Activated CD4-positive, CD25-positive, alpha-beta regulatory T cell treated with anti-CD3 and anti-CD28 coated beads, Interleukin-2, amount 50 U/mL, for 16 hours (primary cell): ENCODE results near the gene FGD2.
A peak's percentile ranks its signal among the peaks of the same experiment; 100 is the strongest.
"Not testable (repeated sequence)": the region's sequence is repeated elsewhere in the genome, so short reads cannot be mapped to it uniquely, and the experiment has no call there.

ENCODE experiments used
- DNase-seq: peaks from one replicate; pipeline ENCODE4 v3.0.0-alpha.2; 2020; ENCODE audit warnings: low read depth, low spot score

Gene FGD2

DNA sequence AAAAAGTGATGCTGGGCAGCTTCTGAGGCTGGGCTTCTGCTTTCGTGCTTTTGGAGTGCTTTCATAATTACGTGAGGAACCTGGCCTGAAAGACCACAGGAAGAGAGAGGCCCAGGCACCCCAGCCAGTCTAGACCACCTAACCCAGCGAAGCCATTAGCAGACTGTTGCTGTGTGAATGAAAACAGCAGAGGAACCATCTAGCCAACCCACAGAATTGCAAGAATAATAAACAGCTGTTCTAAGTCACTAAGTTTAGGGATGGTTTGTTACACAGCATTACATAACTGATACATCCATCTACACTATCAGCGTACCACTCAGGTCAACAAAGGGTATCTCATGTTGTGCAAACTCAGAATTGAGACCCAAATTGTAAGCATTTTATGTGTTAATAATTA, 34.5 kb downstream of the FGD2 start:
- DNase-seq: no peak

GRCh38 chr6:37041521-37041920, 36.1 kb downstream of the FGD2 start:
- DNase-seq: no peak

DNA sequence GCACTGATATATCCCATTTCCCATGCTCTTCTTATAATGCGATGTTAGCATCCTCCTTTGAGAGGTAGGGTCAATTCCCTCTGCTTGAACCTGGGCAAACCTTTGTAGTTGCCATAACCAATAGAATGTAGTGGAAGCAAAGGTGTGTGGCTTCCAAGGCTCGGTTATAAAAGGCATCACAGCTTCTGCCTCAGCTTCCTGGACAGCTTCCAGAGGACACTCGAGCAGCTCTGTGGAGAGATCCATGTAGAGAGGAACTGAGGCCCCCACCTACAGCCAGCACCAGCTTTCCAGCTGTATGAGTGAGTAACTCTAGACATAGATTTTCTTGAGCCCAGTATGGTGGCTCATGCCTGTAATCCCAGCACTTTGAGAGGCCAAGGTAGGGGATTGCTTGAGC, 36.7 kb downstream of the FGD2 start:
- DNase-seq: no peak

GRCh38 chr6:37043091-37043490, 37.6 kb downstream of the FGD2 start:
- DNase-seq: not testable (repeated sequence)

DNA sequence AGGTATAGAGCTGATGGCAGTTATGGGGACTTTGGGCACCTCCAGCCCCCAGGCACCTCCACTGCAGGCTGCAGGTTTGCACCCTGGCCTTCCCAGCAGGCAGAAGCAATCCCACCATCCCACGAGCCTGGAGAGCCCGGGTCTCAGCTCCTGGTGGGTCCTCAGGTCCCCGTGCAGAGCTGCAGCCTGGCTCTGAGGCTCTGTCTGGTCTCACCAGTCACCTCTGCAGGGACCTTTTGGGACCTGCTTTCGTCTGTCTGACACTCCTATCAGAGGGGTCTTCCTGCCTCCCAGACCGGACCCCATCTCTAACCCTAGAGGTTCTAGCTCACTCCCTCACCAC, 41.9 kb downstream of the FGD2 start:
- DNase-seq: no peak

DNA sequence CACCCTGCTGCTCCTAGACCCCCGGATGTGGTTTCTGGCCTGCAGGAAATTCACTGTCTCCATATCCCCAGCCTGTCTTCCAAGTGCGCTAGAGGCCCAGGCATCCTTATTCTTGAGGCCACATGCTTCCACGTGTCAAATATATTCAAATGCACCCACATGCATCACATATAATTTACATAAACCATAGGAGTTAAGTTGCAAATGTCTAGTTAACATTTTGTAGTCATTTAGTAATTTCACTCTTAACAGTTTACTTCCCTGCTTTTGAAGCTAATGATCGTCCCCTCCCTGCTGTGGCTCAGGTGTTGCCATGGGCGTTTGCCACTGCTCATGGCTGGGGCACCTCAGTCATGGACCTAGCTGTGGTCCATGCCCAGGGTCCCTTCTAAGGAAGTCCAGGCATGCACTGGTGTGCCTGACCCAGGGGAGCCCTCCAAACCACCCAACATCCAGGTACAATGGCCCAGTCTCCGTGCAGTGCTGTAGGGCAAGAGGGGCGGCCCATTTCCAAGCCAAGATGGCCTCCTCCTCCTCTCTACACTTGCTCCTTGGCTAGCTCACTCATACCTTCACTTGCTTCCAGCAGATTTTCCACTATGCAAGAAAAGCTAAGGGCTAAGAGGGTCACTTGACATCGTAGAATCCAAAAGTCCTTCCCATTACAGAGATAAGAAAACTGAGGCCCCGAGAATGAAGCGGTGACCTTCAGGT, 42.4 kb downstream of the FGD2 start:
- DNase-seq: no peak

- no peak for DNase-seq
Measured at GRCh38 chr6:37048403-37048850, 43.0 kb downstream of the FGD2 start.

GRCh38 chr6:37048851-37049757, 43.6 kb downstream of the FGD2 start:
- DNase-seq: peak; percentile 40

DNA sequence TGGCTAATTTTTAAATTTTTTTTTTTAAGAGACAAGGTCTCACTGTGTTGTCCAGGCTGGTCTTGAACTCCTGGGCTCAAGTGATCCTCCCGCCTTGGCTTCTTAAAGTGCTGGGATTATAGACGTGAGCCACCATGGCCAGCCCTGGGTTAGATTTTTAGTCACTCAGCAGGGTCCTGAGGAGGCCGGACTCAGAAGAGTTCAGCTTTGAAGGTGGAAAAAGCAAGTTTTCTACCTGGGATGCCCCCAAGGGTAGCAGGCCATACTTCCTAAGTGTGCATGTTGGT, 44.2 kb downstream of the FGD2 start:
- DNase-seq: no peak

DNA sequence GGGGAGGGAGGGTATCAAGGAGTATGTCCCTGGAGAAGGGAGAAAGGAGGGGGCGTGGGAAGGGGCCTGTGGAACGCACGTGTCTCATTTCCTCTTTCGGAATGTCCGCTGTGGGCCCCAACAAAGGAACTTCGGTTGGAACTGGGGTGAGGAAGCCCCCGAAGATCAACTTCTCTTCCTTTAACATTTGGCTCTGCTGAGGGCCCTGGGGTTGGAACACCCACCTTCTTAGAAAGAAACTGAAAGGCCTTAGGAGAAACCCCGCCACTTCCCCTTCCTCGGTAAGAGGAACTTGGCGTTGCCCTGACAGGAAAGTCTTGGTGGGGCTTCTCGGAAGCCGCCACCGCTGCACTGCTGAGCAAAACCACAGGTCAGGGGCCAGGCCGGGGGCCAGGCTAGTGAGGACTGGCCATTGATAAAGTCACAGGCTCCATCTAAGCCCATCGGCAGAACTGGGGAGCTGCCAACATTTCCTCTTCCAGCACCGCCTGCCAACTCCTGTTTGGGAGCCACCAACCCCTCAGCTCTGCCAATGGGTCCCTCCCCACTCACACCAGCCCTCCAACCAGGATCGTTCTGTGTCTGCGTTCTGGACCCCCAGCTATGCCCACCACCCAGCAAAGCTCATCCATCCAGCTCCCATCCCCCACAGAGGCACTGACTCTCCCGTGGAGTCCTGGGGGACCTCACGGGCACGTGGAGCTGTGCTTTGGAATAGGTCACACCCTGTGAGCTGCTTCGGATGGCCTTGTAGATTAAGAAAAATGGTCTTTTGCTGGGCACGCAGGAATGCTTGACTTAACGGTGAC, 44.8 kb downstream of the FGD2 start:
- peak; percentile 30 for DNase-seq

DNA sequence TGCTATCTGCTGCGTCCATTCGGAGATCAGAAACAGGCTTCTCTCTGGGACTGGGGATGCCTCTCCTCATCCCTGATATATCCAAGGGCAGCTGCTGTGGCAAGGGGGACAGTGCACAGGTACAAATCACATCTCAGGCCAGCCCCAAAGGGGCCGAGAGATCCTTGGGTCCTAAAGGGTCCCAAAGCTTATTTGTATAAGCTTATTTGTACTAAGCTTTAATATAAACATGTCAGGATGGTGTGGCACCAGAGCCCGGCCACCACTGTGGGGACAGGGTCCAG, 45.3 kb downstream of the FGD2 start:
- DNase-seq: no peak

DNA sequence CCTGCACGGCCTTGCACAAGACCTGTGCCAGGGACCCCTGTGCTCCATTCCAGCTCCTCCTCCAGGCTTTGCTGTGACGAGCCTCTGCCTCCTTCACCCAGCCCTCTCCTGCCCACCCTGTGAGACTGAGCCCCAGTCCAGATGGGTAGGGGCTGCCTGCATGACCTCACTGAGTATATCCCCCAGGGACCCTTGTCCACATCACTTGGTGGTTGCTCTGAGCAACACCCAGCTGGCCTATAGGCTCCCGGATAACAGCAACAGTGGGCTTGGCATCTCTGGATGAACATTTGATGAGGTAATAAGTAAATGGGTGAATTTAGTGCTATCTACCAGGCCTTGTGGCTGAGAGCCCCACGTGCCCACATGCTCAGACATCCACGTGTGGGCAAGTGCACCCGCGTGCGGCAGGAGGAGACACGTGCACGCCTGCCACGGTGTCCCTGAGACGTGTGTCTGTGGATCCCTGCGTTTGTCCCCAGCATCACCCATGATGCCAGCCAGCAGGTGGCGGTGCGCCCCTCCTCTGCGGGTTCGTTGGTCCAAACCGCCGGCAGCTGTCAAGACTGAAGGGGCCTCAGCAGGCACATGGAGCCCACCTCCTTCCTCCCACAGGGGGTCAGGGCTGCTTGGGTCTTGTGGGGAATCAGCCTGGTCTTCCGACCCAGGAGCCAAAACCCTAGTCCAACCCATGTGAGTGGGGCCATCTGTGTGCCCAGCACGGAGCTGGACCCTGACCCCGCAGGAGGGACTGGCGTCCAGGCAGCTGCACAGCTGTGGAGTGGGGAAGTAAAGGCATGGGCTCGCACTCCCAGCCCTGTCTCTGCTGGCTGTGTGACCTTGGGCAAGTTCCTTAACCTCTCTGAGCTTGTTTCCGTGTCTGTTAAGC, 45.9 kb downstream of the FGD2 start:
- DNase-seq: peak; percentile 67

GRCh38 chr6:37052027-37052628, 46.7 kb downstream of the FGD2 start:
- no peak for DNase-seq

- DNase-seq: no peak
Measured at GRCh38 chr6:37053683-37054082, 48.2 kb downstream of the FGD2 start.

GRCh38 chr6:37054171-37054570, 48.7 kb downstream of the FGD2 start:
- DNase-seq: no peak

DNA sequence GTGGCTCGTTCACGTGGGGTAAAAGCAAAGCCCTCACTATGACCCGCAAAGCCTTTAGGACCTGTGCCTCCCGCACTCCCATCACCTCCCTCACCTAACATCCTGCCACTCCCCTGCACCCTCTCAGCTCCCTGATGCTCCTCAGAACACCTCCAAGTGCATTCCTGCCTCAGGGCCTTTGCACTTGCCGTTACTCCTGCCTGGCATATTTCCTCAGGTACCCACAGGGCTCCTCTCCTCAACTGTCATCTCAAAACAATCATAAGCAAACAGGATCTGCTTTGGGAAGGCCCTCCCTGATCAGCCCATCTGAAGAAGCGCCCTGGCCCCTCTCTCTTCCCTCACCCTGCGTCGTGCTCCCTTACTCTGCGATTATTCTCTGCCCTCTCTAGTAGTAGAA, 49.1 kb downstream of the FGD2 start:
- no peak for DNase-seq

- DNase-seq: no peak
Measured at GRCh38 chr6:37056112-37056403, 50.6 kb downstream of the FGD2 start.

- DNase-seq: no peak
Measured at GRCh38 chr6:37056439-37057127, 51.1 kb downstream of the FGD2 start.

DNA sequence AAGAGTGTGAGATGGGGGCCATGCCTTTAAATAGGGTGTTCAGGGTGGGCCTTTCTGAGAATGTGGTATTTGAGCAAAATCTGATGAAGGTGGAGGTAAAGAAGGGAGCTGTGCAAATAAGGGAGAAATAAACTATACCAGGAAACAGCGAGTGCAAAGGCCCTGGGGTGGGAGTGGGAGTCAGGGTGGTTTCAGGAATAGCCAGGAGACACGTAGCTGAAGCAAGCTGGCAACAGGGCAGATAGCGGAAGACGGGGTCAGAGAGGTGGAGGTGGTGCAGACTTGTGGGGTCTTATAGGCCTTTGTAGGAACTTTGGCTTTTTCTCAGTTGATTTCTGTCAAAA, 51.6 kb downstream of the FGD2 start:
- DNase-seq: no peak

DNA sequence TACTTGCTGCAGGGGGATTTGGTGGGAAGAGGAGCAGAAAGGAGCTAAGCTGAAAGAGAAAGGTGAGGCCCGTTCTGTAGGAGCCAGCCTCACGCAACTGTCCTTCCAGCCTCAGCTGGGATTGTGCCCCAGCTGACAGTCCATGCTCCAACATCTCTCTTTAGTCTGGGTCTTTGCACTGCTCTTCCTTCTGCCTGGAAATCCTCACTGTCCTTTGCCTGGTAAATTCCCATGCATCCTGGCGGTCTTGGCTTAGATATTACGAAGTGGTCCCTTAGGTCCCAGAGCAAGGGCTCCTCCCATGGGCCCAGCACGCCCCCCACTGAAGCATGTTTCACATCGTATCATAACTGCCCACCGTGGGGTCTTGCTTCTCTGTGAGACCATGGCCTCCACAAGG, 52.2 kb downstream of the FGD2 start:
- no peak for DNase-seq

DNA sequence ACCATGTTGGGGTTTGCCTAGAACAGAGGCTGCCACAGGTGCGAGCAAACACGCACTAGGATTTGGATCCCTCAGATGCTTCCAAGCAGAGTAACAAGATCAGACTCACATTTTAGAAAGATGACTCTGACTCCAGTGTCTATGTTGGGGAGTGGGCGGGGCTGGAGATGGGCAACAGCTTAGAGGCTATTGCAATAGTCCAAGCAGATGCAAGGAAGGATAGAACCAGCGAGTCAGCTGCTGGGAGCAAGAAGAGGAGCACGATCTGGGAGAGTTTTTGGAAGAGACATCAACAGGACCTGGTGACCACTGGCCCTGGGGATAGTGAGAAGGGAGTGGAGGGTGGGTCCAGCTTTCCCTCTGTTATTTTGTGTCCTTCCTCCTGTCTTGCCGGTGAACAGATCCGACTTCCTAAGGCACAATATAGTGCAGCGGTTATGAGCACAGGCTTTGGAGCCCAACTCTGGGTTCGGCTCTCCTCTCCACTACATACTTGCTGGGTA, 52.7 kb downstream of the FGD2 start:
- DNase-seq: no peak
